Activated B cell treated with CpG ODN at 0.5 μM for 24 hours (primary cell): Measurements from ENCODE around the gene EARS2. TPM values are rescaled to one million over a fixed set of nuclear protein-coding genes. Genes with fewer than 3 reads are reported as not detected.

ENCODE experiments used
- ATAC-seq: fragments of 200-7000 bp; cut with Tn5 transposase; one replicate; pipeline ENCODE4 v1.10.0; 2021; ENCODE audit warnings: low read depth, mild to moderate bottlenecking, moderate library complexity
- CTCF ChIA-PET: fragments of 350-600 bp; sonication (Branson Sonifier 250); formaldehyde crosslinking; loops from one replicate; lab custom pipeline; 2021; ENCODE audit warnings: antibody characterized with exemption; lab: Charles Lee
- POLR2A ChIA-PET: fragments of 350-600 bp; sonication (Branson Sonifier 250); formaldehyde crosslinking; loops from one replicate; lab custom pipeline; 2021; ENCODE audit warnings: antibody characterized with exemption; lab: Charles Lee
- DNase-seq: peaks from one replicate; pipeline ENCODE4 v3.0.0; 2022
- H3K27ac Mint-ChIP-seq: one replicate; pipeline ENCODE4 v1.8.0; 2020; ENCODE audit warnings: mixed read lengths
- H3K27me3 Mint-ChIP-seq: one replicate; pipeline ENCODE4 v1.8.0; 2021; ENCODE audit warnings: mixed read lengths
- H3K36me3 Mint-ChIP-seq: one replicate; pipeline ENCODE4 v1.8.0; 2021; ENCODE audit warnings: low read depth, mixed read lengths
- H3K4me1 Mint-ChIP-seq: one replicate; pipeline ENCODE4 v1.8.0; 2021; ENCODE audit warnings: mixed read lengths
- H3K4me3 Mint-ChIP-seq: one replicate; pipeline ENCODE4 v1.8.0; 2020; ENCODE audit warnings: mild to moderate bottlenecking, mixed read lengths
- H3K9me3 Mint-ChIP-seq: one replicate; pipeline ENCODE4 v1.8.0; 2020; ENCODE audit warnings: mixed read lengths
- CTCF ChIP-seq: fragments of 200-600 bp; IDR thresholded peaks from one replicate; pipeline ENCODE4 v1.8.0; 2022; ENCODE audit warnings: antibody characterized with exemption, mild to moderate bottlenecking
- intact Hi-C: fragments of 100-400 bp; cut with micrococcal nuclease; formaldehyde crosslinking; loops from one replicate; pipeline ENCODE4 v1.15.1; 2024
- total RNA-seq: library from RNA; stranded (reverse); gene quantifications from 2 replicates; pipeline ENCODE4 v1.2.3, GENCODE V29; 2022

The EARS2 gene
- total RNA-seq, 1 donor from 2014 or later: 27.5 TPM

- peaks cover 68% of the 10 kb centered on the region for H3K4me1 Mint-ChIP-seq
- ChIA-PET CTCF (interaction anchor here (1.1 to 3.0 kb wide), 4 partner anchors 9 to 88 kb away, joined by 3 to 11 read pairs (median 5); no protein-coding TSS in a partner anchor), POLR2A (interaction anchor here (0.8 to 8.1 kb wide), 9 partner anchors 10 to 62 kb away, joined by 3 to 209 read pairs (median 6); partner anchors contain the start of genes COG7, EARS2 and UBFD1)
- no peaks in the 10 kb centered on the region for H3K9me3 Mint-ChIP-seq
- no peak for TF ChIP-seq CTCF
- no peak for ATAC-seq
- peak overlapping the region; percentile 95 for H3K27ac Mint-ChIP-seq
- peak overlapping the region; percentile 90 for H3K4me3 Mint-ChIP-seq
- no peaks in the 10 kb centered on the region for H3K27me3 Mint-ChIP-seq
- intact Hi-C loops: loop anchor here (1.0 to 5.0 kb wide), 3 partner anchors 9 to 88 kb away; partner anchors contain the start of genes COG7 and NDUFAB1
- DNase-seq: no peak
- H3K36me3 Mint-ChIP-seq: peaks cover 20% of the 10 kb centered on the region
These were observed 48.3 kb downstream of the EARS2 start for GRCh38 chr16:23508589-23509440.

- no peaks in the 10 kb centered on the region for H3K27me3 Mint-ChIP-seq
- H3K27ac Mint-ChIP-seq: peak overlapping the region; percentile 95
- no peak for TF ChIP-seq CTCF
- H3K9me3 Mint-ChIP-seq: no peaks in the 10 kb centered on the region
- H3K4me1 Mint-ChIP-seq: peaks cover 85% of the 10 kb centered on the region
- ChIA-PET POLR2A (interaction anchor here (0.8 to 8.1 kb wide), 6 partner anchors 9 to 90 kb away, joined by 3 to 209 read pairs (median 10); partner anchors contain the start of genes EARS2 and UBFD1), CTCF (interaction anchor here (1.1 to 3.5 kb wide), 4 partner anchors 9 to 71 kb away, joined by 3 to 13 read pairs (median 8); partner anchors contain the start of genes EARS2 and UBFD1)
- H3K4me3 Mint-ChIP-seq: peak overlapping the region; percentile 90
- intact Hi-C loops: loop anchor here (1.0 to 5.0 kb wide), 2 partner anchors 51 to 54 kb away; partner anchors contain the start of genes COG7, EARS2 and UBFD1
- ATAC-seq: peak; percentile 16
- peaks cover 37% of the 10 kb centered on the region for H3K36me3 Mint-ChIP-seq
- no peak for DNase-seq
These were observed 50.5 kb downstream of the EARS2 start for GRCh38 chr16:23506606-23506994.

- Mint-ChIP-seq H3K4me1 (peaks cover 88% of the 10 kb centered on the region), H3K4me3 (peak overlapping the region; percentile 90), H3K27ac (peak overlapping the region; percentile 95), H3K36me3 (peaks cover 43% of the 10 kb centered on the region), H3K9me3 (no peaks in the 10 kb centered on the region), H3K27me3 (no peaks in the 10 kb centered on the region)
- intact Hi-C loops: loop anchor here (1.0 to 5.0 kb wide), 3 partner anchors 13 to 54 kb away; partner anchors contain the start of genes COG7, EARS2 and UBFD1
- ATAC-seq (no peak), DNase-seq (no peak)
- POLR2A ChIA-PET: interaction anchor here (0.6 to 8.1 kb wide), 7 partner anchors 8 to 243 kb away, joined by 3 to 209 read pairs (median 6); partner anchors contain the start of genes EARS2 and UBFD1
- no peak for TF ChIP-seq CTCF
- CTCF ChIA-PET: interaction anchor here (1.0 to 3.5 kb wide), 6 partner anchors 9 to 71 kb away, joined by 3 to 13 read pairs (median 8); partner anchors contain the start of genes EARS2 and UBFD1
These were observed 51.2 kb downstream of the EARS2 start for GRCh38 chr16:23505671-23506605.

GRCh38 chr16:23505180-23505665 lies 51.9 kb downstream of the EARS2 start:
- H3K4me3 Mint-ChIP-seq: peak overlapping the region; percentile 90
- intact Hi-C loops: loop anchor here (2.0 to 5.0 kb wide), 2 partner anchors 14 to 53 kb away; partner anchors contain the start of gene COG7
- POLR2A ChIA-PET: interaction anchor here (0.6 to 8.1 kb wide), 10 partner anchors 8 to 244 kb away, joined by 3 to 209 read pairs (median 6); partner anchors contain the start of genes EARS2 and UBFD1
- DNase-seq (no peak), ATAC-seq (peak; percentile 15)
- CTCF ChIA-PET: interaction anchor here (1.0 to 3.5 kb wide), 6 partner anchors 8 to 70 kb away, joined by 3 to 13 read pairs (median 5); partner anchors contain the start of genes EARS2 and UBFD1
- peaks cover 91% of the 10 kb centered on the region for H3K4me1 Mint-ChIP-seq
- H3K9me3 Mint-ChIP-seq: no peaks in the 10 kb centered on the region
- H3K27me3 Mint-ChIP-seq: no peaks in the 10 kb centered on the region
- TF ChIP-seq CTCF: no peak
- peaks cover 50% of the 10 kb centered on the region for H3K36me3 Mint-ChIP-seq
- H3K27ac Mint-ChIP-seq: peak overlapping the region; percentile 95
